ENCODE measurements around the gene ZNF543.

ZNF543 gene

GRCh38 chr19:57302727-57303401, 17.4 kb upstream of the ZNF543 start:
- no peak for TF ChIP-seq GATA3 (IDR thresholded peaks at IDR 0.05; ENCODE audit: low read depth, low read length)
- TF ChIP-seq GATA2 (IDR thresholded peaks at IDR 0.05; ENCODE audit: low read depth, low read length), result no peak

GRCh38 chr19:57305056-57305455, 15.2 kb upstream of the ZNF543 start:
- TF ChIP-seq GATA2 (IDR thresholded peaks at IDR 0.05; ENCODE audit: low read depth, low read length) (no peak), GATA3 (IDR thresholded peaks at IDR 0.05; ENCODE audit: low read depth, low read length) (no peak)

DNA sequence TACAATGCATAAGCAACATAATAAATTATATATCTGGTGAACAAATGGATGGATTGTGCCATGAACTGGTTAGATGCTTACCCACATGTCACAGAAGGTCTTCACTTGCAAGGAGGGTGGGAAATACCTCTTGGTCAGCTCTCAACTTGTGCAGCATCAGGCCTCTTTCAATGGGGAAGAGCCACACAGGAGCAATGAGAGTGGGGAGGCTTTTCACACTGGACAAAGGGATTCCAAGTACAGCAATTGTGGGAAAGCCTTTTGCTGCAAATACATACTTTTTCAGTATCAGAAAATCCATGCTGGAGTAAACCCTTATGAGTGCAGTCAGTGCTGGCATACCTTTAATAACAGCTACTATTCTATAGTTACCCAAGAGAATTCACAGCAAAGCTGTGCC, 11.8 kb upstream of the ZNF543 start:
- no peak for TF ChIP-seq GATA3 (IDR thresholded peaks at IDR 0.05; ENCODE audit: low read depth, low read length)
- no peak for TF ChIP-seq GATA2 (IDR thresholded peaks at IDR 0.05; ENCODE audit: low read depth, low read length)

DNA sequence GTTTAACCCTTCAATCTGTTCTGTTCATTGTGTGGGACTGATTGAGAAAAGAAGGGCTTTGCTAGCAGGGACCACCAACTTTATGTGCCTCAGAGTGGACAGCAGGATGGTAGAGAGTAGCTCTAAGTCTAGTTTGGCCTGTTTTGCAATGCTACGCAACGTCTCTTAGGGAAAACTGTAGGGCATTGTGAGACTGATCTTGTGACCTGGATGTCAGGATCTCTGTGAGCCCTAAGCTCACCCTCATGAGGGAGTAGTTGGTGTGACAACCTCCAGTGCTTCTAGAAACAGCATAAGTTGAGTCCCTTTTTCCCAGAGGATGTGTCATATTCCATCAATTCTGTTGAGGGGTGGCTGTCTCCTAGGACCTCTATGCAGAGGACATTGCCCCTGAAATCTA, 9.5 kb upstream of the ZNF543 start:
- no peak for TF ChIP-seq GATA2 (IDR thresholded peaks at IDR 0.05; ENCODE audit: low read depth, low read length)
- no peak for TF ChIP-seq GATA3 (IDR thresholded peaks at IDR 0.05; ENCODE audit: low read depth, low read length)

DNA sequence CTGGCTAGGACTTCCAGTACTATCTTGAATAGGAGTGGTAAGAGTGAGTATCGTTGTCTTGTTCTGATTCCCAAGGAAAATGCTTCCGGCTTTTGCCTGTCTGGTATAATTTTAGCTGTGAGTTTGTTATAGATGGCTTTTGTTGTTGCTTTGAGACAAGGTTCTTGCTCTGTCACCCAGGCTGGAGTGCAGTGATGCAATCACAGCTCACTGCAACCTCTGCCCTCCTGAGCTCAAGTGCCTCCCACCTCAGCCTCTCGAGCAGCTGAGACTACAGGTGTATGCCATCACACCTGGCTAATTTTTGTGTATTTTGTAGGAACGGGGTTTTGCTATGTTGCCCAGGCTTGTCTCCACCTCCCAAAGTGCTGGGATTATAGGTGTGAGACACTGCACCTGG, 6.1 kb upstream of the ZNF543 start:
- TF ChIP-seq GATA2 (IDR thresholded peaks at IDR 0.05; ENCODE audit: low read depth, low read length) (no peak), GATA3 (IDR thresholded peaks at IDR 0.05; ENCODE audit: low read depth, low read length) (no peak)

DNA sequence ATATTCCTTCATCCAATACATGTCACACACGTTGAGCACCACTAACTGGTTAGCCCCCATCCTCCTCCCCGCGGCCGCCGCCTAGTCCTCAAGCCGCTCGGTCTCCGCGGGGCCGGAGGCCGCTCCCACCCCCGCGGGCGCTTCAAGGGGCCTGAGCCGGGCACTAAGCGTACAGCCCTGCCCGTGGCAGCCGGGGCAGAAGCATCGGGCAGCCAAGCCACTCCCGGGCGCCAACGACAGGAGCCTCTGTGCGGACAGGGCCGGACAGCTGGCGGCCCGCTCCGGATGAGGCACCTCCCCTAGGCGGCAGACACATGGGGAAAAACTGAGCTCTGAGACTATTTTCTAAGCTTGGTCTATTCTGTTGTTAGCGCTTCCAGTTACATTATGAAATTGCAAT, 2.8 kb upstream of the ZNF543 start:
- no peak for TF ChIP-seq GATA2 (IDR thresholded peaks at IDR 0.05; ENCODE audit: low read depth, low read length)
- TF ChIP-seq GATA3 (IDR thresholded peaks at IDR 0.05; ENCODE audit: low read depth, low read length), result no peak

DNA sequence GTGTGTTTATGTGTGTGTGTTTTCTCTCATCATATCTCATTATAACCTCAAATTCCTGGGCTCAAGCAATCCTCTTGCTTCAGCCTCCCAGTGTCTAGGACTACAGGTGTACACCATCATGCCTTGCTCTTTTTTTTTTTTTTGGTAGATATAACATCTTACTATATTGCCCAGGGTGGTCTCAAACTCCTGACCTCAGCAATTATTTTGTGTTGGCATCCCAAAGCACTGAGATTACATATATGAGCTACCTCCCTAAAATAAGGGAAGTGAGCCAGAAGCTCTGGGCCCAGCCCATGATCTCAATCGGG, 448 bp upstream of the ZNF543 start:
- TF ChIP-seq GATA2 (IDR thresholded peaks at IDR 0.05; ENCODE audit: low read depth, low read length) (no peak), GATA3 (IDR thresholded peaks at IDR 0.05; ENCODE audit: low read depth, low read length) (no peak)

DNA sequence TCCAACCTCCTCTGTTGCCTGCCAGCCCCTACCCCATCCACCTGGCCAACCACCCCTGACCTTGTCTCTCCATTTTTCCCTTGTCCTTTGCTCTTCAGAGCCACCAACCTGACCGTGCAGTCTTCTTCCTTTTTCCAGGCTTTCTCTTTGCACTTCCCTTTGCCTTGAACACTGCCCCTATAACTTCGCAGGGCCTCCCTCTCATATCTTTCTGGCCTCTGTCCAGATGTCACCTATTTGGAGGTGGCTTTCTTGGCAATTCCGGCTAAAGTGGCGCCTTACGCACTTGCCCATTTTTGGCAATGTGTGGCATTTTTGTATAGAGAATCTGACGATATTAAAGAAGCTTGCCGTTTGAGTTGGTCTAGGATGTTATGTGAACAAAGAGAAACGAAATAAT, 844 bp downstream of the ZNF543 start:
- no peak for TF ChIP-seq GATA3 (IDR thresholded peaks at IDR 0.05; ENCODE audit: low read depth, low read length)
- no peak for TF ChIP-seq GATA2 (IDR thresholded peaks at IDR 0.05; ENCODE audit: low read depth, low read length)

DNA sequence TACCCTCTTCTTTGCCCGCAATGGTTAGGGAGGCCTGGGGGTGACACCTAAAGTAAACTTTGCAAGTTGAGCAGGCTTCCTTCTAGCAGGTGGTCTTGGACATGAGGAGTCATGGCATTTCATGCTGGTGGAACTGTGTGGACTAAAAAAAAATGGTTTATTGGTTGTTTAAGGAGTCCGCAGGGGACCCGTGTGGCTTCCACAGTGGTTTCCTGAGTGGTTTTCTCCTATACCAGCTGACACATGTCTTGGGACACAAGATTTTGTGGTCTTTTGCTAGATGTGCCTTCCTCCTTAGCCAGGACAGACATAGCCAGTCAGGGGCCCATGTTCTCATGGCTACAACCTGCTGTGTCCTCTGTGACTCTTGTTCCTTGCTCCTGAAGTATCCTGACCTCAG, 1.5 kb downstream of the ZNF543 start:
- TF ChIP-seq GATA2 (IDR thresholded peaks at IDR 0.05; ENCODE audit: low read depth, low read length), result no peak
- TF ChIP-seq GATA3 (IDR thresholded peaks at IDR 0.05; ENCODE audit: low read depth, low read length), result no peak

GRCh38 chr19:57324992-57325391, 4.7 kb downstream of the ZNF543 start:
- no peak for TF ChIP-seq GATA2 (IDR thresholded peaks at IDR 0.05; ENCODE audit: low read depth, low read length)
- TF ChIP-seq GATA3 (IDR thresholded peaks at IDR 0.05; ENCODE audit: low read depth, low read length), result no peak

- TF ChIP-seq GATA2 (IDR thresholded peaks at IDR 0.05; ENCODE audit: low read depth, low read length) (no peak), GATA3 (IDR thresholded peaks at IDR 0.05; ENCODE audit: low read depth, low read length) (no peak)
Observed at GRCh38 chr19:57327993-57328392, 7.7 kb downstream of the ZNF543 start.

DNA sequence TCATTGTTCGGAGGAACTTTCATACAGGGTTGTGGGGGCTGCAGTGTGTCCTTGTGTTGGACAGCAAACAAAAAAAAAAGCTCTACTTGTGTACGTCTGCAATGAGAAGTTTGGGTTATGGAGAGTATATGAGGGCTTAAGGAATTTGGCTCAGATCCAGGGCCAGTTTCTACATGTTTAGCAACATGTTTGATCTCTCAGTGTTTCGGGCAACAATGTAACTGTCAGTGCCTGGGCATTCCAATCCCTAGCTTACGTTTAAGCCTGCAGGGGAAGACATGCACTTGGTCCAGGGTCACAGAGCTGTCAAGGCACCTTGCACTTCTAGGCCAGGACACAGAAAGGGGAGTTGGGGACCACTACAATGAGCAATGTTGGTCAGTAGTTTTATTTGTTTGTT, 13.9 kb downstream of the ZNF543 start:
- TF ChIP-seq GATA3 (IDR thresholded peaks at IDR 0.05; ENCODE audit: low read depth, low read length) (no peak), GATA2 (IDR thresholded peaks at IDR 0.05; ENCODE audit: low read depth, low read length) (no peak)

DNA sequence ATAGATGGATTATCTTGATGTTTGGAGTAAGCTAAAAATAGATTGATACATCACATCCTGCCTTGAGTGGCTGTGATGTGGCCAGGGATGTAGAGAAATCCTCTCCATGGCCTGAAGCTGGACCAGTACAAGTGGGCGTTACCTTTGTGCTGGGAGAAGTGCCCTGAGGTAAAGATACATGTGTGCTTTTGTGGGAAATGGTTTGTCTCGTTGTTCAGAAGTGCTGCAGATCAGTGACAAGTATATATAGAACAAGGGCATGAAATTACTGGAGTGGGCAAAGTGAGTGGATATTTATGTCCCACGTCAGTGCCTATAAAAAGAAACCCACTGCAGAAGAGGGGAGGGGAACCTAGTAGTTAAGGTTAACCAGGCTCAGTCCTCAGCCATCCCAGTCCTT, 18.6 kb downstream of the ZNF543 start:
- no peak for TF ChIP-seq GATA2 (IDR thresholded peaks at IDR 0.05; ENCODE audit: low read depth, low read length)
- no peak for TF ChIP-seq GATA3 (IDR thresholded peaks at IDR 0.05; ENCODE audit: low read depth, low read length)

DNA sequence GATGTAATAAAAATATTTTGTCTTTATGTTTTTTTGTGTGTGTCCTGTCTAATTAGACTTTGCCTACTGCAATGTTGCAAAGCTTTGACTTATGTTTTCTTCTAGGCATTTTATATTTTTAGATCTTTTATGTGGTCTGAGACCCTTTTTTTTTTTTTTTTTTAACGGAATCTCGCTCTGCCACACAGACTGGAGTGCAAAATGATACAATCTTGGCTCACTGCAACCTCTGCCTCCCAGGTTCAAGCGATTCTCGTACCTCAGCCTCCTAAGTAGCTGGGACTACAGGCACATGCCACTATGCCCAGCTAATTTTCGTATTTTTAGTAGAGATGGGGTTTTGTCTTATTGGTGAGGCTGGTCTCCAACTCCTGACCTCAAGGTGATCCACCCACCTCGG, 22.3 kb downstream of the ZNF543 start:
- TF ChIP-seq GATA2 (IDR thresholded peaks at IDR 0.05; ENCODE audit: low read depth, low read length) (no peak), GATA3 (IDR thresholded peaks at IDR 0.05; ENCODE audit: low read depth, low read length) (no peak)

- no peak for TF ChIP-seq GATA2 (IDR thresholded peaks at IDR 0.05; ENCODE audit: low read depth, low read length)
- TF ChIP-seq GATA3 (IDR thresholded peaks at IDR 0.05; ENCODE audit: low read depth, low read length), result no peak
Observed at GRCh38 chr19:57348136-57348535, 27.9 kb downstream of the ZNF543 start.

Measured in SH-SY5Y (cell line).